Epithelial cell of esophagus (primary cell): ENCODE results near the gene KAZALD1.

Source experiments
- DNase-seq: peaks from one replicate; pipeline ENCODE4 v3.0.0; 2010; ENCODE audit warnings: low read depth
- H3K4me3 ChIP-seq: 2 replicates; pipeline ENCODE4 v1.5.1; 2011; ENCODE audit warnings: mild to moderate bottlenecking, low read length, control low read depth
- TF ChIP-seq, protein P1 (sequence below): IDR thresholded peaks from 2 replicates; pipeline ENCODE4 v1.5.1; 2011; ENCODE audit warnings: low read depth, mild to moderate bottlenecking, low read length, control low read depth, inconsistent platforms; ENCODE audit not compliant: insufficient read depth; ENCODE audit errors: missing control alignments

Gene KAZALD1

GRCh38 chr10:101061624-101062231 is at the start of gene KAZALD1:
TSS of gene KAZALD1 (plus strand) at chr10:101061989. CDS start at chr10:101062593, 604 bp downstream.
- H3K4me3 ChIP-seq, result peak within 1 kb of the TSS; percentile 98
- TF ChIP-seq, protein P1, sequence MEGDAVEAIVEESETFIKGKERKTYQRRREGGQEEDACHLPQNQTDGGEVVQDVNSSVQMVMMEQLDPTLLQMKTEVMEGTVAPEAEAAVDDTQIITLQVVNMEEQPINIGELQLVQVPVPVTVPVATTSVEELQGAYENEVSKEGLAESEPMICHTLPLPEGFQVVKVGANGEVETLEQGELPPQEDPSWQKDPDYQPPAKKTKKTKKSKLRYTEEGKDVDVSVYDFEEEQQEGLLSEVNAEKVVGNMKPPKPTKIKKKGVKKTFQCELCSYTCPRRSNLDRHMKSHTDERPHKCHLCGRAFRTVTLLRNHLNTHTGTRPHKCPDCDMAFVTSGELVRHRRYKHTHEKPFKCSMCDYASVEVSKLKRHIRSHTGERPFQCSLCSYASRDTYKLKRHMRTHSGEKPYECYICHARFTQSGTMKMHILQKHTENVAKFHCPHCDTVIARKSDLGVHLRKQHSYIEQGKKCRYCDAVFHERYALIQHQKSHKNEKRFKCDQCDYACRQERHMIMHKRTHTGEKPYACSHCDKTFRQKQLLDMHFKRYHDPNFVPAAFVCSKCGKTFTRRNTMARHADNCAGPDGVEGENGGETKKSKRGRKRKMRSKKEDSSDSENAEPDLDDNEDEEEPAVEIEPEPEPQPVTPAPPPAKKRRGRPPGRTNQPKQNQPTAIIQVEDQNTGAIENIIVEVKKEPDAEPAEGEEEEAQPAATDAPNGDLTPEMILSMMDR, result no peak
- no peak for DNase-seq

- TF ChIP-seq, protein P1, result peak; percentile 69
- no peak overlapping the region for H3K4me3 ChIP-seq
- DNase-seq, result peak; percentile 88
Observed at GRCh38 chr10:101012525-101013364, 49.0 kb upstream of the KAZALD1 start.

DNA sequence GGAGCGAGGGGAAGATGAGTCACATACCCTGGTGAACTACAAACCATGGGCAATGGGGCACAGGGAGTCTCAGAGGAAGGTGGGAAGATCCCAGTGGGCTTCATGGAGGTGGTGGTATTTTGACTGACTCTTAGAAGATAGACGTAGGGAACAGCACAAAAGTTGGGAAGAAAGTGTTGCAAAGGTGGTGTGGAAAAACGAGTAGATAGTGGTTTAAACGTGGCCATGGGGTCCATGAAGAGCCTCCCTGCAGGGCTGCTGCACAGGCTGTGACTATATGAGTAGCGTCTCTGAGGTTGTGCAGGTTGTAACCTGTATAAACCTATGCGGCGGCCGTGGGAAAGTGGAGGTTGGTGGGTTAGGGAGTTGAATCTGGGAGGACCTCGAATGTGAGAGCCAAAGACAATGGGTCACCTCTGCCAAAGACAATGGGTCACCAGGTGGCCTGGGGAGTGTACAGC is 48.4 kb upstream of the KAZALD1 start:
- TF ChIP-seq, protein P1, result no peak
- DNase-seq, result peak; percentile 67
- H3K4me3 ChIP-seq, result no peak overlapping the region

DNA sequence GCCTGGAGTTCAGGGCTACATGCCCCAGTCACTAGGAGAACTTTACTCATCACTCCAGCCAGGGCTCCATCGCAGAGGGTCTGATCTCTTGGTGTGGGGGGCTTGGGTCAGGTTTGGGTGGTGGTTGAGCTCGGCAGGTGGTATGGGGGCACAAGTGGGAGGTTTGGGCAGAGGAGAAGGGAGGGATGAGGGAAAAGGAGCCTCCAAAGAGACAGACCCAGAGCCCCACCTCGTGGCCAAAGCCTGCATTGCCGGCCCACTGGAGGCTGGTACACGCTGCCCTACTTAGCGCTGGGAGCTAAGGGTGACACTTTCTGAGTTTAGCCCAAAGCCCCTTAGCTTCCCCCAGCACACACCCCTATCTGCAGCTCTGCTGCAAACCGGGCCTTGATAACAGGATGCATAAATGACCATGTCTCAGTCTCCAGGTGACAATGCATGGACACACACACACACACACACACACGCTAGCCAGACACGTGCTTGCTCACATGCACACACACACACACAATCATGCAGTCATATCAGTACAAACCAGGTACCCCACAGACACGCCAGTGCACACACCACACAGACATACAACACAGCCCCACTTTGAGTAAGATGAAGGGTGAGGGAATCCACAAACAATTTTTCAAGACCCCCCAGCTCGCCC is 47.4 kb upstream of the KAZALD1 start:
- TF ChIP-seq, protein P1, result peak; percentile 94
- DNase-seq, result peak; percentile 72
- H3K4me3 ChIP-seq, result no peak overlapping the region

DNA sequence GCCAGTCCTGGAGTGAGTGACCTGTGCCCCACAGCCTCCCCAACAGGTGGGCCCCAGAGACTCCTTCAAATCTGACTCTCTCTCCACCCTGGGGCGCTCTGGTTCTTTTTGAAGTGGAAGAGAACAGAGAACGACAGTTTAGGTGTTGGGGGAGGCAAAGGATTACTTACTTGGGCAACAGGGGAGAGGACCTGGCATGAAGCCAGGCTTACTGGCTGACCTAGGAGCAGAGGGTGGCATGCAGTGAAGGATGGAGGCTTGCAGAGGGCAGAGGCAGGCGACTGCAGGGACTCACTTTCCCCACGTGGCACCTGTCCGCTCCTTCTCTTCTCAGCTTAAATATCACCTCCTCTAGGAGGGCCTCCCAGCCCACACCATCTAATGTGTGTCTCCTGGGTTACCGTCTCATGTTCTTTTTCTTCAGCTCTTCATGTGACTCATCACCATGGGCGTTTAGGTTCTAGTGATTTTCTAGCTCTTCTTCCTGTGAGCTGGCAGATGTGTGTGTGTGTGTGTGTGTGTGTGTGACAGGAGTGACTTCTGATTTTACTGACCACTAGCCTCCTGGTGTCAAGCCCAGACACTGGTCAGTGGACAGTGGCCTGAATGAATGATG is 46.7 kb upstream of the KAZALD1 start:
- TF ChIP-seq, protein P1, result no peak
- peak; percentile 89 for DNase-seq
- H3K4me3 ChIP-seq, result no peak overlapping the region

DNA sequence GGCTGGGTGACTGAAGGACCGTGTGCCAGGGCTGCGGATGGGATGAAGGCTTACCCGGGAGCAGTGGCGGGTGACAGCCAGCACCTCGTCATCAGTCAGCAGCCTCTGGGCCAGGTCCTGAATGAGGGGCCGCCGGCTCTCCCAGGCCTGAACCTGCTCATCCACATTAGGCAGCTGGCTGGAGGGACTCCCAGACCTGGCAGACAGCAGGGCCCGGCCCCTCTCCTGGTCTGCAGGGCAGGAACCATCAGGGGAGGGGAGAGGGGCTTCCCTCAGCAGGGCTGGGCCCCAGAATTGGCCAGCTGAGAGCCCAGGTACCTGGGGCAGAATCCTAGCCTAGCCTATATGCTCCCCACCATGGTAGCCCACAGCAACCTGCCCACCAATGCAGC is 46.2 kb upstream of the KAZALD1 start:
- TF ChIP-seq, protein P1, result no peak
- H3K4me3 ChIP-seq, result no peak overlapping the region
- no peak for DNase-seq
